GM18520 (cell line): ENCODE data around the gene IFT122.

ENCODE experiments used
- ATAC-seq: cut with Tn5 transposase; IDR thresholded peaks from one replicate; pipeline ENCODE4 v1.9.1; 2021; ENCODE audit not compliant: unreplicated experiment

Gene IFT122

GRCh38 chr3:129439226-129439816, 703 bp upstream of the IFT122 start:
- ATAC-seq = no peak

- ATAC-seq = no peak
Measured at GRCh38 chr3:129440618-129441190, 680 bp downstream of the IFT122 start.

DNA sequence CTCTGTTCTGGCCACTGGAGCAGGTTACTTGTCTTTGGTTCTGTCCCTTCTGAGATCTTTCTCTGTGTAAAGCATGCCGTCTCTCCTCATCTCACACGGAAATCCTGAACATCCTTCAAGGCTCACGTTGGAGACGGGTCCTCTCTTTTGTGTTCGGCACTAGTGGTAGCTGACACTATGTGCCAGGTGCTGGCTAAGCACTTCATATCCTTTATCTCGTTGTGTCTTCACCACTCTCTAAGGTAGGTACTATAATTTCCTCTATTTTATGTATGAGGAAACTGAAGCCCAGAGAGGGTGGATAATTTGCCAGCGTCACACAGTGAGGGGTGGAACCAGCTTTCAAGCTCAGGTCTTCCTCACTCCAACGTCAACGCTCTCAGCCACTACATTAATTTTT, 1.2 kb downstream of the IFT122 start:
- ATAC-seq = no peak

GRCh38 chr3:129441782-129442181, 1.8 kb downstream of the IFT122 start:
- no peak for ATAC-seq

- no peak for ATAC-seq
Measured at GRCh38 chr3:129442486-129442885, 2.5 kb downstream of the IFT122 start.

GRCh38 chr3:129442947-129443346, 2.9 kb downstream of the IFT122 start:
- ATAC-seq = no peak

DNA sequence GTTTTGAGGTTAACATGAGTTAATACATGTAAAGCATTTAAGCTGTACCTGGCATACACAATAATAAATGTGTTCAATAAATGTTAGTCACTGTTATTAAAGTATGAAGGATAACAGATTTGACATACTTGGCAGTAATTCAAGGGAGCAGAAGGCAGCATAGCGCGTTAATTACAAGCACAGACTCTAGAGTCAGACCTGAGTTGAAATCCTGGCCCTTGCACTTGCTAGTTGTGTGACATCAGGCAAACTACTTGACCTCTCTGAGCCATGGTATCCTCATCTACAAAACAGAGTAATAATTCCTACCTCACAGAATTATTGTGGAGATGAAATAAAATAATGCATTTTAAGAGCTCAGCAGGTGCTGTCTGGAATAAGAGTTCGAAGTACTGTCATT, 5.4 kb downstream of the IFT122 start:
- ATAC-seq = no peak

DNA sequence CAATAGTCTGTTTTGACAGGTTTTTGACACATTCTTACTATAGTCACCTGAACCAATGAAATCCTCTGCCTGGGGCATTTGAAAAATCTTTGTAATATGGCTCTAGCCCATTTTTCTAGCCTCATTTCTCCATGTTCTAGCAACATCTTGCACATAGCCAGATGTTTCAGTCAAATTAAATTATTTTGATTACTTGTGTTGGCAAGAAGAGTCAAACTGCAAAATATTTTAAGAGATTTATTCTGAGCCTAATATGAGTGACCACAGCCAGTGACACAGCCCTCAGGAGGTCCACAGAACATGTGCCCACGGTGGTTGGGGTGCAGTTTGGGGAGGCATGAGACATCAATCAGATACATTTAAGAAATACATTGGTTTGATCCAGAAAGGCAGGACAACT, 6.9 kb downstream of the IFT122 start:
- no peak for ATAC-seq

- ATAC-seq = no peak
Measured at GRCh38 chr3:129448186-129448895, 8.3 kb downstream of the IFT122 start.

DNA sequence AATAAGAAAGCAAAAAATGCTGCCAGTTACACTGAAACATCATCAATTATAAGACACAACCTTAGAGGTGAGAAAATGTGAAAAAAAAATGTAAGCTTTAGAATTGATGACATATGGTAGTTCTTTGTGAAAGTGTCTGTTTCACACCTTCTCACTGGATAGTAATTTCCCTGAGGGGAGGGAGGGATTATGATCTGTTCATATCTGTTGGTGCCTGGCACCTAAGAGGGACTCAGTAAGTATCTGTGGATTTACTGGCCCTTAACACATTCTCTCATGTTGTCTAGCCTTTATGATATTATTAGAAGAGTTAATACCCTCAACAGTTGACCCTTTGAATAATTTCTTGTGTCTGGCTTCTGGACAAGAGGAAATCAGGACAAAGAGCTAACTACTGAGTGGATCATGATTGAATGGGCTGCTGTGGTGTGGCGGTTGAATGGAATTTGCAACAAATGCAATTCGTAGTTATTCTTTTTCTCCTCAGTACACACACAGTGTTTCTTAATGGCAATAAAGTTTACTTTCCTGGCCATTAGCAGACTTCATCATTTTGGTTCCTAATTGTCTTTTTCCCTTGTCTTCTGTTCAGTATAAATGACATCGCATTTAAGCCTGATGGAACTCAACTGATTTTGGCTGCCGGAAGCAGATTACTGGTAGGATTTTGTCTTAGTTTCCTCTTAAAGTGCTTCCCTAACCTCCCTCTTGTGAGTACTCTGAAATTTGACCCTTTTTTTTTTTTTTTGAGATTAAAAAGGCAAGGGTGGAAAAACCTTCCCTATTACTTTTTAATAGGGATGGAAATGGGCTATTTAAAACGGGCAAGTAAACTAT, 9.5 kb downstream of the IFT122 start:
- ATAC-seq = no peak

GRCh38 chr3:129453732-129454131, 13.7 kb downstream of the IFT122 start:
- no peak for ATAC-seq

- no peak for ATAC-seq
Measured at GRCh38 chr3:129460155-129460554, 20.1 kb downstream of the IFT122 start.

- ATAC-seq = no peak
Measured at GRCh38 chr3:129460572-129460971, 20.5 kb downstream of the IFT122 start.

GRCh38 chr3:129461022-129461421, 21.0 kb downstream of the IFT122 start:
- ATAC-seq = no peak

DNA sequence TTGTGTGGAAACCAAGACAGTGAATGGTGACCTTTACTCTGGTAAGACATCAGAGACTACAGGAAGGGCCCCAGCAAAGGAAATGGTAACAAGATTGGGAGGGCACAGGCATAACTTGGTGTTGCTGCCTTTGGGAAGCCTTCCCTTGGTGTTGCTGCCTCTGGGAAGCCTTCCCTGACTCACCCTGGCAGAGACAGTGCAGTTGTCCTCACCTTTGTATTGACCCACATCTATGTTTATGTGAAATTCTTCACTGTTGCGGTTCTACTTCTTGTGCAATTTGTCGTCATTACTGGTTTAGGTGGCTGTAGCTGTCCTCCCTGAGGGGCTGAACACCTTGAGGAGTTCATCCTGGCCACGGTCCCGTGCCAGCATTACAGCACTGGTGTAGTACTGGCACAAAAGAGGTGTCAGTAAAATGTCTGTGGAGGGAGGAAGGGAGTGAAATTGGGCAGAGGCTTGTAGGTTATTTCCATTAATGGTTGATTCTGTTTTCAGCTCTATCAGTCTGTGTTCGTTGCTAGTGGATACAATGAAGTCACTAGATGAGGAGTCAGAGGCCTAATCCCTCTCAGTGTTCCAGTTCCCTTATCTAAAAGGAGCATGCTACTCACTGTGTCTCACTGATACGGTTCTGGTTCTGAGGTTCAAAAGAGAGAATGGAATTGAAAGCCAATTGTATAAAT, 21.6 kb downstream of the IFT122 start:
- ATAC-seq = no peak

- ATAC-seq = no peak
Measured at GRCh38 chr3:129462361-129462968, 22.4 kb downstream of the IFT122 start.

DNA sequence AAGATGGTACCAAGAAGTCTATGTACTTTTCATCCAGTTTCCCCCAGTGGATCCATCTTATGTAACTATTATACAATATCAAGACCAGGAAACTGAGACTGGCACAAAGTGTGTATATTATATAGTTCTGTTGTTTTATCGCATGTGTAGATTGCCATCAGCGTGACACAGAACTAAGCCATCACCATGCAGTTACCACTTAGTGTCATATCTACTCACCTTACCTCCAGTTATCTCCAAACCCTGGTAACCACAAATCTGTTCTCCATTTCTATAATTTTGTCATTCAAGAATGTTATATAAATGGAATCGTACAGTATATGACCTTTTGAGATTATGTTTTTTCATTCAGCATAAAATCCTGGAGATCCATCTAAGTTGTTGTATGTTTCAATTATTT, 23.1 kb downstream of the IFT122 start:
- ATAC-seq = no peak

DNA sequence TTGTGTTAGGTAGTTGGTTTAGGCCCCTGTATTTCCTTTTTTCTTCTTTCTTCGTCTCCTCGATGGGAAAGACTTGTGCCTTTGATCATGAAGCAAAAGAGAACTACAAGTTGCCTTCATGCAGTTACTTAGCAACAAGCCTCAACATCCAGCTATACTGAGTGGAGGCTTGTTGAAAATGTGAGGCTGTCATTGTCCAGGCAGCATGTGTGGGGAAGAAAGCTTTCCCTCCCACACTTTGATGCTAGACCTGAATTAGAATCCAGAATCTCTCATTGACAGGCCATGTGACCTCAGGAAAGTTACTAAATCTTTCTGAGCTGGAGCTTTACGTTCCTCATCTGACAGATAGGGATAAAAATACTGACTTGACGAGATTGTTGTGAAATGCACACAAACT, 23.7 kb downstream of the IFT122 start:
- no peak for ATAC-seq

- ATAC-seq = no peak
Measured at GRCh38 chr3:129467932-129468331, 27.9 kb downstream of the IFT122 start.

GRCh38 chr3:129469026-129469425, 29.0 kb downstream of the IFT122 start:
- no peak for ATAC-seq

- no peak for ATAC-seq
Measured at GRCh38 chr3:129470861-129471260, 30.8 kb downstream of the IFT122 start.
